ENCODE results near the gene HSF5.

- TF ChIP-seq CTCF (IDR thresholded peaks at IDR 0.05) (no peak), ZFX (IDR thresholded peaks at IDR 0.05; ENCODE audit: borderline replicate concordance) (no peak)
These were observed 17.9 kb downstream of the HSF5 start for GRCh38 chr17:58470356-58470755.
